C1 segment of cervical spinal cord (tissue), 14 donors: ENCODE measurements around the gene CYP4F11.
"Not testable (repeated sequence)": the region's sequence is repeated elsewhere in the genome, so short reads cannot be mapped to it uniquely, and the experiment has no call there.

Experiments
- DNase-seq, 14 donors: peaks; one replicate each; lab custom pipeline; 2025; lab: John Stamatoyannopoulos, UW

Gene CYP4F11

GRCh38 chr19:15874821-15875474 lies 59.4 kb downstream of the CYP4F11 start:
- no peak for DNase-seq

DNA sequence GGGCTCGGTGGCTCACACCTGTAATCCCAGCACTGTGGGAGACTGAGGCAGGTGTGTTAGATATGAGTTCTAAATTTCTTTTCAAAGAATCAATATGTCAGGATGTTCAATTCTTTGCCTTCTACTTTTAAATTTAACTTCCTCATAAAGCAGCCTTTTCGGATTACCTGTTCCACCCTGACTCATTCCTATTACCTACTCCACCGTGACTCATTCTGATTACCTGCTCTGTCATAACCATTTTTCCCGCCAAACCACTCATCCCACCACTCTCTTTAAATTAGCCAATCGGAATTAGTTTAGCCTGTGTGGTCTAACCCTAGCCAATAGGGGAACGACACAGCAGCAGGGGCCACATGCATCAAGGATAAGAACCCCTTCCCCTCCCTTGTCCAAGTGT lies 60.6 kb downstream of the CYP4F11 start:
- not testable (repeated sequence) for DNase-seq

- DNase-seq: no peak
Measured at GRCh38 chr19:15871570-15871969, 62.8 kb downstream of the CYP4F11 start.

DNA sequence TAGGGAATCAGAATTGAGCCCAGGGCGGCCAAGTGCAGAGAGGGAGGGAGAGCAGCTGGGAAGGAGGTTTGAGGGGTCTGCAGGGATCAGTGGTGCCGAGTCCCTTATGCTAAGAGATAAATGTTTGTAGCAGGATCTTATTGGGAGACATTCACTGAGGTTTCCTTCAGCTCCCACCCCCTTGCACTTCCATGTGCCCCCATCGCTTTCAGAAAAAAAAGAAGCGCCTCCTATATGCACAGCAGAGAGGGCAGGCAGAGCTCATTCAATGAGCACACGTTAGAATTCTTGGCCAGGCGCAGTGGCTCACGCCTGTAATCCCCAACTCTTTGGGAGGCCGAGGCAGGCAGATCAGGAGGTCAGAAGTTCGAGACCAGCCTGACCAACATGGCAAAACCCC lies 64.5 kb downstream of the CYP4F11 start:
- no peak for DNase-seq

- peak in 4 of 14 donors; percentile 0 to 9 (median 2) for DNase-seq
Measured at GRCh38 chr19:15869109-15869555, 65.2 kb downstream of the CYP4F11 start.

GRCh38 chr19:15866636-15867035 lies 67.7 kb downstream of the CYP4F11 start:
- no peak for DNase-seq

- DNase-seq: no peak
Measured at GRCh38 chr19:15864824-15865223, 69.5 kb downstream of the CYP4F11 start.

DNA sequence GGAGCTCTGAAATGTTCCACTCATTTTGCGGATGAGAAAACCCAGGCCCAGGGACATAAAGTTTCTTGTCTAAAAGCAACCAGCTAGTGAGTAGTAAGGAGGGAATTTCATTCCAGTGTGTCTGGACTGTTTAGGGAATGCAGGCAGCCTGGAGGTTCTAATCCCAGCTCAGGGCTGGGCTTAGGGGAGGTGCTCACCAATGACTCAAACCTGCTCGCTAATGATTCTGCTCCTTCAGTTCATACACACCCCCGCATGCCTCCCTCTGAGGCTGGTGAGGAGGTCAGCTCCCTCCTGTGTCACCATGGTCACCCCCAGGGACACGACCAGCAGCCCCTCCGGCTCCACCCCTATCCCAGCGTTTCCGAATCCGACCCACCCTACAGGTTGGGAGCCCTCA lies 71.1 kb downstream of the CYP4F11 start:
- no peak for DNase-seq

DNA sequence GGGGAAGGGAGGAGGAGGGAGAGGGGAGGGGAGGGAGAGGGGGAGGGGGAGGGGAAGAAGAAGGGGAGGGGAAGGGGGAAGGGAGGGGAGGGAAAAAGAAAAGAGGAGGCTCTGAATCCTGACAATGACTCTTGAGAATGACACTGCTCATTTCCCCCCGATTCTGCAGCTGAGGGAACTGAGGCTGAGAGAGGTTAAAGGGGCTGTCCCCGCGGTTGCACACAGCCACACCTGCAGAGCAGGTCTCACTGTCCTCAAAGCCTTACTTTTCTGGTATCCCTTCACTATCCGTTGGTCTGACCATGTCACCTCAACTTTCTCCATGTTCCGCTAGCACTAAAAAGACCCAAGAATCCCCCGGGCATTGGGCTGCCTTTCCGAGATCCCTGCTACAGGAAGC lies 71.9 kb downstream of the CYP4F11 start:
- no peak for DNase-seq
